NCI-H1048 (cell line): ENCODE measurements around the gene KLF12.

ENCODE experiments used
- DNase-seq: peaks from one replicate; lab custom pipeline; 2025; lab: John Stamatoyannopoulos, UW

Gene KLF12

GRCh38 chr13:74135326-74136083 lies 1.3 kb upstream of the KLF12 start:
- peak; percentile 7 for DNase-seq

- DNase-seq, result no peak
These were observed 647 bp upstream of the KLF12 start for GRCh38 chr13:74134777-74135325.

DNA sequence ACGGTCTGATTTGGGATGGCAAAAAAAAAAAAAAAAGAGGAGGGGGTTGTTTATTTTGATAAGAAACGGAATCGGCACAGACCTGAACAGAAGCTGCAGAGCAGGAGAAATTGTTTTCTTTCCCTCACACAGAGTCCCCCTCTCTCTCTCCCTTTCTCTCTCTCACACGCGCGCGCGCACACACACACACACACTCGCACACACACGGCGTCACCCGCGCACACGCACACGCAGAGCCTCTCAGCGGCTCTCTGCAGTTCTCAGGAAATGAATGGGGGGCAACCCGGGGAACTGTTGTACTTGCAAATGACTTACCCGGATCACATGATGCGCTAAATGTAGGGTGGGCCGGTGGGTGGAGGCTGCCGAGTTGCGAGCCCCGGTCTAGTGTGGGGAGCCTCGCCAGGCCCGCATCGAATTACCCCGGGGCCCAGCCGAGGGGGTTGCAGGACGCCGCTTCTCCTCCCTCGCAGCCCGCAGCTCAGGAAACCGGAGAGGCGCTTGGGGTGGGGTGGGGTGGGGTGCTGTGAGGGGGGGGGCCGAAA lies 475 bp downstream of the KLF12 start:
- DNase-seq, result peak; percentile 57

DNA sequence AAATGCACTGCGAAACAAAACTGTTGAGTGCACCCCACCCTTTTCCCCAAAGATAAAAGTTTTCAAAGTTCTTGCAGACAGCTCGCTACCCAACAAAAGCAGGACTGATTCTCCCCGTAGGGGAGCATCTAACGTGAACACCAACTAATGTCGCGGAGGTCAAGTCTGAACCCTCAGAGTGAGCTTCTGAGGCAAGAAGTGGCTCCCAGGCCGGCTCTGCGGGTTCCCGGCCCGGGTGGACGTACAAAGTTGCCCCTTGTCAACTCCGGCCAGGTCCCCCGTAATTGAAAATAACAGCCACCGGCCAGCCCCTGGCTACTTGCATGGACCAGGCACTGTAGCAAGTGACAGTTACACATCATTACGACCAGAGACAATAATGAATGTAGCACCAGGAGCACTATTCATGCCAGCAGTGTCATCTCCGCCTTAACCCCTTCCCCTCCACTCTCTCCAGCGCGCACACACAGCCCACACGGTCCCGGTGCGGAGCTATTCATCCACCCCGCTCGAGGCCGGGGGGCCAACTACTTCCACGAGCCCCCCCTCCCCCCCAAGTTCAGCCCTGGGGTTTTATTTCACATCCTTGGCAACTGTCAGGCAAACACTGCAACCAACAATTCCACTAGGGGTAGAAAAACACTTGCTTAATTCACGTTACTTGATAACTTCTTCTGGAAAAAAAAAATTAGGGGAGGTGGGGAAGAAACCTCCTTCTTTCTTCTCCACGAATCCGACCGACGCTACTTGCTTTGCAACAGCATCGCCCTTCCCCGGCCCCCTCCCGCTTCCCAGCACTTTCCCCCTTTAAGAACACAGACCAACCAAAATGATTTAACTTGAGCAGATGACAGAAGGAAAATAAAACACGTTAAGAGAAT lies 1.2 kb downstream of the KLF12 start:
- no peak for DNase-seq

- no peak for DNase-seq
These were observed 1.9 kb downstream of the KLF12 start for GRCh38 chr13:74132152-74132775.

DNA sequence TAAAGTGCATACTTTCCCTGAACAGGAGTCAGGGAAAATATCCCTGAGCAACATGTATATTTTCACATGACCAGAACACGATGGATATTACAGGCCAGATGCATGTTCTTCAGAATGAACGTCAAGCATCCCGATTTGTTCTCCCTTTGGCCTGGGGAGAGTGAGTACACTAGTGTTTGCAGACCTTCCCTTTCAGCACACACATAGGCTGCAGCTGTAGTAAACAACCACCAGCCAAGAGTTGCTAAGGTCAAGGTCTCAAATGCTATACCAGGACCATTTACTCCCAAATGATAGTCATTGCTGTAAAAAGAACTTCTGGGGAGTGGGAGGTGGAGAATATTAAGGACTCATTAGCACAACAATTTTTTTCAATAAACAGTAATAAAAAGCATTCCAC lies 3.0 kb downstream of the KLF12 start:
- DNase-seq, result no peak

DNA sequence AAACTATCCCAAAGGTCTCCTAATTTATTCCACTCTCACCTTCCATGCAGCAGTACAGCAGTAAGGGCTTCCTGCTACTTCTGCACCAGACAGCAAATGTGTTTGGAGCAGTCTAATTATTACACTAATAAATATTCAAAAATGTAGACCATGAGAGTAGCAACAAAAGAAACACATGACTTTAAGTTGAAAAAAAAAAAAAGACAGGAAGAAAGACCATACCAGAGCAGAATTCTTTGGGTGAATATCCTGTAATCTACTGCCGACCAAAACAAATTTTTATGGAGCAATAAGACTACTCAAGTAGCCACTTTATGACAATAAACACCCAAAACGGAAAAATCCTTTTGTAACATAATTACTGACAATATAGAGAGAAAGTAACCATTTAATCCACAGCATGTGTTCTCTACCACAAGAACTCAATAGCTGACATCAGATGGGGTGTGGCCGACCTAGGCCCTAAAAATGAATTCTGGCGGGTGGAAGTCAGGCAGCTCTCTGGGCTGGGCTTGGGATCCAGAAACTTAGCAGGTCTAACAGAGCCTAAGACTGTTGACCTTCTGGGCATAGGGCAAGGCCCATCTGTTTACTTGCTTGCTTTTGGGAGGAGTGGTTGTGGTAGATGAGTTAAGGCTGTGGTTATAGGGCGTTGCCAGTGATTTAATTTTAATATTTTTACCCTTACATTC lies 4.6 kb downstream of the KLF12 start:
- no peak for DNase-seq

- DNase-seq, result no peak
These were observed 5.9 kb downstream of the KLF12 start for GRCh38 chr13:74128156-74128767.

DNA sequence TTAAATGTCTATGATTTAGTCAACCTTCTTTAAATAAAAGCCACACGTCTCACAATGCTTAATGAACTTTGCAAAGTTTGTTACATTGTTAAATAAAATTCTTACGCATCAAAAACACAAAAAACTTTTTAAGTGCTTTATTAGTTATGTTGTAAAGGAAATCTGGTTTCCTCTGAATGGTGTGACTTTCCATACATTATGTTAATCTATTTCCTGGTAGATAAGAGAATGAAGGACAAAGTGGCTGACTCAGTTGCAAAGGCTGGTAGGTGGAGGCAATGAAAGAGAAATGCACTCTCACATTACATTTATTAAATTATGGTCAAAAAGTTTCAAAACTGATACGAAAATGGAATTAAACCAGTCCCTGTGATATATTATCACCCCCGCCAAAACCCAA lies 15.9 kb downstream of the KLF12 start:
- no peak for DNase-seq

DNA sequence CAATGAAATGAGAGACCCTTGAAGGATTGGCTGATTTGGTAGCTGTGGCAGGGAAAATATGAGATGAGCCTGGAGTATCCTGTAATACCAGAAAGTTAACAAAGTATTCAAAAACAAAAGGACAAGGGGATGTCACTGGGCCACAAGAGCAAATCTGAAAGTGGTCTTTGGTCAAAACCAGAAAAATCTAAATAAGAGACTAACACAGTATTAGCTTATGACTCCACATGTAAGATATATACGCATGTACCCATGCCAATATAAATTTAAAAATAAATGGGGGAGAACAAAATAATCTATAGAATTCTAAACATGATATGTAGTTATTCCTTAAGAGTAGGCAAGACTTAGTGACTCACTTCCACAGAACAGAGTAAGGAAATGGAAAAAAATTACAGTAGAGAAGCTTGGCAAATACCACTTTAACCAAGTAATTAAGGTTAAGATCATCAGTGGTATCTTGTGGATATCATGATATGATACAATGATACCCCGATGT lies 16.9 kb downstream of the KLF12 start:
- no peak for DNase-seq

DNA sequence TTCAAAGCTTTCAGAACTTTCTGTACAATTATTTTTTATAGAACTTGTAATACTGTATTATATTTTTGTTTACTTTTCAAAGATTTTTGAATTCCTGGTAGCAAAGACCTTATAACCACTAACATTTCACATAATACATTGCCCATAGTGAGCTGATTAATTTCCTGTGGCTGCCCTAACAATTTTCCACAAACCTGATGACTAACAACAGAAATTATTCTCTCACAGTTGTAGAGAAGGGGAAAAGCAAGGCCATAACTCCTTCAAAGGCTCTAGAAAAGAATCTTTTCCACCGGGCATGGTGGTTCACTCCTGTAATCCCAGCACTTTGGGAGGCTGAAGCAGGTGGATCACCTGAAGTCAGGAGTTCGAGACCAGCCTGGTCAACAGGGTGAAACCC lies 19.1 kb downstream of the KLF12 start:
- no peak for DNase-seq

- DNase-seq, result no peak
These were observed 19.6 kb downstream of the KLF12 start for GRCh38 chr13:74114641-74115040.

DNA sequence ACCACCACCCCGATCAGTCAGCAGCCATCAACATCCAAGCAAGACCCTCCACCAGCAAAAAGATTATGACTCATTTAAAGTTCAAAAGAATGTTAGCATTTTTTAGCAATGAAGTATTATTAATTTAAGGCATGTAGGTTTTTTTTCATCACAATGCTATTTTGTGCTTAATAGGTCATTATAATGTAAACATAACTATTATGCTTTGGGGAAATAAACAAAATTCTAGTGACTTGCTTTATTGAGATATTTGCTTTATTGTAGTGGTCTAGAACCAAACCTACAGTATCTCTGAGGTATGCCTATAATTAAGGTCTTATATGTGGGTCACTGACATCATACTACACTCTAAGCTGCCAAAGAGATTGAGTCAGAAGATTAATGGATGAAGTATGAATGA lies 20.0 kb downstream of the KLF12 start:
- no peak for DNase-seq

GRCh38 chr13:74111901-74112824 lies 22.0 kb downstream of the KLF12 start:
- no peak for DNase-seq

- no peak for DNase-seq
These were observed 22.8 kb downstream of the KLF12 start for GRCh38 chr13:74111399-74111798.

GRCh38 chr13:74110053-74110452 lies 24.2 kb downstream of the KLF12 start:
- DNase-seq, result no peak

- no peak for DNase-seq
These were observed 26.6 kb downstream of the KLF12 start for GRCh38 chr13:74107598-74107997.

DNA sequence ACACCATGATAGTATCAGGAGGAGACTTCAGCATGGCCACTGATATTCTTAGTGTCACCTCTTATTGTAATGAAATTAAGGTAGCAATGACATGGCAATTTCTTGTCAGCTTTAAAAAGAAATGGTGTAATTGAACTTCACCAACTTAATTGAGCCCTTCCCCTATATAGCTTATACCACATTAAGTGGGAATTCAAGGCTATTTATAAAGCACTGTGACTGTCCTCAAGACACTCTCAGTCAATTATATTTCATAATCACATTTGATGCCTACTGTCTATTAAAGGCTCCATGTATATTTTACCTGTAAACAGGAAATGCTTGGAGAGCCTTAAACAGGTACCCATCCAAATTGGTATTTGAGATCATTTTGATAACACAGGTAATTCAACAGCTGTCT lies 28.3 kb downstream of the KLF12 start:
- DNase-seq, result no peak

GRCh38 chr13:74104661-74105275 lies 29.4 kb downstream of the KLF12 start:
- no peak for DNase-seq
